ENCODE measurements around the gene MAPKBP1. TPM values are rescaled to one million over a fixed set of nuclear protein-coding genes. Genes with fewer than 3 reads are reported as not detected.

Gene MAPKBP1
- total RNA-seq, 2 donors from 2014 or later, result 16.0 to 17.7 TPM

DNA sequence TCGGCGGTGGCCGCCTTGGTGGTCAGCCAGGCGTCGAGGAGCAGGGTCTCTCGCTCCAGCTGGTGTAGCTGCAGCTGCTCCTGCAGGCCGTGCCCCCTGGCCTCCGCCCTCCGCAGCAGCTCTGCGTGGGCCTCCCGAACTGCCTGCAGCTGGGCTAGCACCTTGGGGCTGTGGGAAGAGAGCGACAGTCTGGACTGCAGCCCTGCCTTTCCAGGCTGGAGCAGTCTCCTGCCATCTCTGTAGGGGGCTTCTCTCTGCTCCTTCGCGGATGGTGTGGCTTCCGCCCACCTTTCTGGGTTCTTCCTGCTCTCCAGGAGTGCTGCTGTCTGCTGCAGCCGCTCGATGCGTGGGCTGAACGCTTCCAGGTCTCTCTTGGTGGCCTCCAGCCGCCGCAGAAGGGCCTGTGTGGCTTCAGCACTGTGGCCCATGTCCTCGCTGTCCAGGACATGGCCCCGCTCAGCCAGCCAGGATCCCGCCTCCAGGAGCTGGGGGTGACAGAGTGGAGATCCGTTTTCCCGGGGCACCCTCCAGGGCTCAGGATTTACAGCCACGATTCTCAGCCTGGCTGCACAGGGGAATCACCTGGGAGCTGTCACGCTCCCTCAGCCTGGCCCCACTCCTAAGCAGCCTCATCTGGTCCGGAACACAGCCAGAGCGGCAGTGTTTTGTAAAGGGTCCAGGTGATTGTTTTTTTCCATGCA lies 81.1 kb downstream of the MAPKBP1 start:
- no peak overlapping the region for H3K4me3 Mint-ChIP-seq
- no peaks in the 10 kb centered on the region for H3K4me1 Mint-ChIP-seq (ENCODE audit: low read depth)
- no peaks in the 10 kb centered on the region for H3K36me3 Mint-ChIP-seq (ENCODE audit: insufficient read depth in 2 of 2)
- H3K9me3 Mint-ChIP-seq, result no peaks in the 10 kb centered on the region
- no peak for DNase-seq
- no peak for ATAC-seq (replicated peaks in 1 of 2)
- no peak overlapping the region for H3K27ac Mint-ChIP-seq
- no peaks in the 10 kb centered on the region for H3K27me3 Mint-ChIP-seq (ENCODE audit: low read depth)

- H3K27ac Mint-ChIP-seq, result no peak overlapping the region
Measured at GRCh38 chr15:41856262-41856661, 82.0 kb downstream of the MAPKBP1 start.

GRCh38 chr15:41856716-41857115 lies 82.4 kb downstream of the MAPKBP1 start:
- Mint-ChIP-seq H3K4me3 (no peak overlapping the region), H3K27me3 (ENCODE audit: low read depth) (no peaks in the 10 kb centered on the region), H3K36me3 (ENCODE audit: insufficient read depth in 2 of 2) (no peaks in the 10 kb centered on the region), H3K9me3 (no peaks in the 10 kb centered on the region), H3K27ac (no peak overlapping the region), H3K4me1 (ENCODE audit: low read depth) (no peaks in the 10 kb centered on the region)
- DNase-seq (no peak), ATAC-seq (replicated peaks in 1 of 2) (no peak)

More at GRCh38 chr15:41856262-41856661, 82.0 kb downstream of the MAPKBP1 start:
- no peak overlapping the region for H3K4me3 Mint-ChIP-seq
- H3K36me3 Mint-ChIP-seq (ENCODE audit: insufficient read depth in 2 of 2), result no peaks in the 10 kb centered on the region
- DNase-seq, result no peak
- no peaks in the 10 kb centered on the region for H3K9me3 Mint-ChIP-seq
- no peak for ATAC-seq (replicated peaks in 1 of 2)
- H3K27me3 Mint-ChIP-seq (ENCODE audit: low read depth), result no peaks in the 10 kb centered on the region
- H3K4me1 Mint-ChIP-seq (ENCODE audit: low read depth), result no peaks in the 10 kb centered on the region

DNA sequence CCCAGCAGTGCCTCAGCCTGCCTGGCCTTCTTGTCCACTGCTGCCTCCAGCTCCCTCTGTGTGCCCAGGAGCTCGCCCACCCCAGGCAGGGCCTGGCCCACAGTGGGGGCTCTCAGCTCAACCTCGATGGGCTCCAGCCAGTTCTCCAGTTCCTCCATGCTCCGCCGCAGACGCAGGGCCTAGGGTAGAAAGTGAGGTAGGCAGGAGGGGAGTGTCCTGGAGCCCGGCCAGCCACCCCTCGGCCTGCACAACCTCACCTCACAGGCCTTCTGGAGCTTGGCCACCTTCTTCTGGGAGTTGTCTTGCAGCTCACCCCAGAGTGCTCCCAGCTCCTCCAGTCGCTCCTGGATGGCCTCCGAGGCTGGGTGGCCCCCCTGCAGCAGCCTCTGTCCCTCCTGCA lies 83.0 kb downstream of the MAPKBP1 start:
- H3K9me3 Mint-ChIP-seq, result no peaks in the 10 kb centered on the region
- ATAC-seq (replicated peaks in 1 of 2) (no peak), DNase-seq (no peak)
- H3K4me3 Mint-ChIP-seq, result no peak overlapping the region
- H3K36me3 Mint-ChIP-seq (ENCODE audit: insufficient read depth in 2 of 2), result no peaks in the 10 kb centered on the region
- H3K27me3 Mint-ChIP-seq (ENCODE audit: low read depth), result no peaks in the 10 kb centered on the region
- no peak overlapping the region for H3K27ac Mint-ChIP-seq
- H3K4me1 Mint-ChIP-seq (ENCODE audit: low read depth), result no peaks in the 10 kb centered on the region

- Mint-ChIP-seq H3K36me3 (ENCODE audit: insufficient read depth in 2 of 2) (no peaks in the 10 kb centered on the region), H3K27ac (no peak overlapping the region), H3K4me1 (ENCODE audit: low read depth) (no peaks in the 10 kb centered on the region), H3K4me3 (no peak overlapping the region), H3K9me3 (no peaks in the 10 kb centered on the region), H3K27me3 (ENCODE audit: low read depth) (no peaks in the 10 kb centered on the region)
- DNase-seq, result no peak
- no peak for ATAC-seq (replicated peaks in 1 of 2)
Measured at GRCh38 chr15:41858756-41859155, 84.5 kb downstream of the MAPKBP1 start.

GRCh38 chr15:41860049-41860828 lies 86.0 kb downstream of the MAPKBP1 start:
- H3K4me3 Mint-ChIP-seq, result no peak overlapping the region
- H3K27ac Mint-ChIP-seq, result no peak overlapping the region
- no peaks in the 10 kb centered on the region for H3K4me1 Mint-ChIP-seq (ENCODE audit: low read depth)
- no peaks in the 10 kb centered on the region for H3K36me3 Mint-ChIP-seq (ENCODE audit: insufficient read depth in 2 of 2)
- H3K27me3 Mint-ChIP-seq (ENCODE audit: low read depth), result no peaks in the 10 kb centered on the region
- ATAC-seq (replicated peaks in 1 of 2) (no peak), DNase-seq (no peak)
- H3K9me3 Mint-ChIP-seq, result no peaks in the 10 kb centered on the region

DNA sequence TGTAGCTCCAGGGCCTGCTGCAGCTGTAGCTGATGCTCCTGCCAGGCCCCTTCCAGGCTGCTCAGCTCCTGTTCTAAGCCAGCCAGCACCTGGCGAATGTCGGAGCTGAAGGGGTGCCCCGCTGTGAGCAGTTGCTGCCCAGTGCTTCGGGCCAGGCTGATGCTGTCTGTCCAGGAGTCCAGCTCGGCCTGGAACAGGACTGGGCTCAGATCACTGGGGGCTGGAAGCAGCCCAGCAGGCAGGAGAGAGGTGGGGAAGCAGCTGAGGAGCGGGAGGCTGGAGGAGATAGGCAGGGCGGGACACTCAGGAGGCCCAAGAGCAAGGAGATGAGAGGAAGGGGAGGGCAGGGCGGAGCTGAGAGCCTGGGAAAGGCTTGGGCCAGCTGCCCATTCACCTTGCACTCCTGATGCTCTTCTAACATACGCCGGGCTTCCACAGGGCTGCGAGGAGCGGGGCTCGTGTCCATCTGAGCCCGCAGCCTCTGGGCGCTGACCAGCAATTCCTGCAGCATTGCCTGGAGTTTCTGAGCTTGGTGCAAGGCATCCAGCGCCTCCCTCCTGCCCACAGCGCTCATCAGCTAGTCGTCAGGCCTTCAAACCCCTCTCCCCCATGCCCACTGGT lies 87.6 kb downstream of the MAPKBP1 start:
- Mint-ChIP-seq H3K27ac (no peak overlapping the region), H3K4me1 (ENCODE audit: low read depth) (no peaks in the 10 kb centered on the region), H3K4me3 (no peak overlapping the region), H3K36me3 (ENCODE audit: insufficient read depth in 2 of 2) (no peaks in the 10 kb centered on the region), H3K9me3 (no peaks in the 10 kb centered on the region), H3K27me3 (ENCODE audit: low read depth) (no peaks in the 10 kb centered on the region)
- DNase-seq (no peak), ATAC-seq (replicated peaks in 1 of 2) (no peak)

GRCh38 chr15:41862515-41863116 lies 88.3 kb downstream of the MAPKBP1 start:
- H3K27me3 Mint-ChIP-seq (ENCODE audit: low read depth), result no peaks in the 10 kb centered on the region
- H3K9me3 Mint-ChIP-seq, result no peaks in the 10 kb centered on the region
- DNase-seq (no peak), ATAC-seq (replicated peaks in 1 of 2) (no peak)
- no peaks in the 10 kb centered on the region for H3K4me1 Mint-ChIP-seq (ENCODE audit: low read depth)
- H3K36me3 Mint-ChIP-seq (ENCODE audit: insufficient read depth in 2 of 2), result no peaks in the 10 kb centered on the region
- H3K4me3 Mint-ChIP-seq, result no peak overlapping the region
- no peak overlapping the region for H3K27ac Mint-ChIP-seq

- Mint-ChIP-seq H3K27ac (no peak overlapping the region), H3K27me3 (ENCODE audit: low read depth) (no peaks in the 10 kb centered on the region), H3K36me3 (ENCODE audit: insufficient read depth in 2 of 2) (no peaks in the 10 kb centered on the region), H3K4me1 (ENCODE audit: low read depth) (peaks cover 3% of the 10 kb centered on the region), H3K4me3 (no peak overlapping the region), H3K9me3 (no peaks in the 10 kb centered on the region)
- no peak for ATAC-seq (replicated peaks in 1 of 2)
- no peak for DNase-seq
Measured at GRCh38 chr15:41865490-41866055, 91.3 kb downstream of the MAPKBP1 start.

DNA sequence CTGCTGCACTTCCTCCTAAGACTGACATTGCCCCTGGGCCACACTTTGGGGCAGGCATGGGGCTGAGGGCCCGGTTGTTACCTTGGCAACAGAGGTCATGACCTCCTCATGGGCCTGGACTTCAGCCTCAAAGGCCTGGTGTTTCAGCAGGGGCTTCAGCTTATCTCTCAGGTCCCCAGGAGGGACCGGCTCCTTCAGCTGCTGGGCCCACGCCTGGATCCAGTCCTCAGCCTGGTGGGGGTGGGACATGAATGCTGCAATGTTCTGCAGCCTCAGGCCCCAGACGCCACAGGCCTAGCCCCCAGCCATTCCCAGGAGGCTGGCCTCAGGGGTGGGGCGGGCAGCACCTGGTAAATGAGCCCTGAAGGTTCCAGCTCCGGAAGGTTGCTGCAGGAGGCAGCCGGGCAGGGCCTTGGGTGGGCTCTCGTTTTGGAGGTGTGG lies 92.0 kb downstream of the MAPKBP1 start:
- H3K4me1 Mint-ChIP-seq (ENCODE audit: low read depth), result peaks cover 10% of the 10 kb centered on the region
- no peaks in the 10 kb centered on the region for H3K9me3 Mint-ChIP-seq
- H3K4me3 Mint-ChIP-seq, result no peak overlapping the region

GRCh38 chr15:41866872-41867579 lies 92.7 kb downstream of the MAPKBP1 start:
- H3K36me3 Mint-ChIP-seq (ENCODE audit: insufficient read depth in 2 of 2), result no peaks in the 10 kb centered on the region
- no peak overlapping the region for H3K27ac Mint-ChIP-seq
- H3K27me3 Mint-ChIP-seq (ENCODE audit: low read depth), result no peaks in the 10 kb centered on the region
- H3K4me1 Mint-ChIP-seq (ENCODE audit: low read depth), result peaks cover 11% of the 10 kb centered on the region
- no peak for DNase-seq
- no peak overlapping the region for H3K4me3 Mint-ChIP-seq
- no peaks in the 10 kb centered on the region for H3K9me3 Mint-ChIP-seq
- ATAC-seq (replicated peaks in 1 of 2), result no peak

More for the DNA sequence above, 92.0 kb downstream of the MAPKBP1 start:
- no peak for DNase-seq
- no peak for ATAC-seq (replicated peaks in 1 of 2)
- H3K27me3 Mint-ChIP-seq (ENCODE audit: low read depth), result no peaks in the 10 kb centered on the region
- no peaks in the 10 kb centered on the region for H3K36me3 Mint-ChIP-seq (ENCODE audit: insufficient read depth in 2 of 2)
- no peak overlapping the region for H3K27ac Mint-ChIP-seq

DNA sequence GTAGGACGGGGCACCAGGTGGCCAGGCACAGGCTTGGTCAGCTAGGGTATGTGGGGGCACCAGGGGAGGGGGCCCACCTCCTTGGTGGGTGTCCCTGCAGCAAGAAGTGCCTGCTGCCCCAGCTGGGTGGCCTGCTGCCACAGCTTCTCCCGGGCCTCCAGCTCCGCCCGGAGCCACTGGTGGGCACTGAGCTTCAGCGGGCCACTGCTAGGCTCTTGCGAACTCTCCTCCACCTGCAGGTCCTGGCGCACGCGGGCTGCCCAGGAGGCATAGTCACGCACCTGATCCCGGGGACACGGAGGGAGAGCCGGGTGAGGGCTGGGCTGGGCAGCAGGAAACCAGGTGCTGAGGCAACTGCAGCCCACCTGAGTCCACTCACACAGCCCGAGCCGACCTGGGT lies 94.0 kb downstream of the MAPKBP1 start:
- Mint-ChIP-seq H3K27me3 (ENCODE audit: low read depth) (no peaks in the 10 kb centered on the region), H3K4me1 (ENCODE audit: low read depth) (peaks cover 11% of the 10 kb centered on the region), H3K36me3 (ENCODE audit: insufficient read depth in 2 of 2) (no peaks in the 10 kb centered on the region), H3K27ac (no peak overlapping the region), H3K4me3 (no peak overlapping the region), H3K9me3 (no peaks in the 10 kb centered on the region)
- DNase-seq (no peak), ATAC-seq (replicated peaks in 1 of 2) (no peak)

Data from activated T-cell treated with anti-CD3 and anti-CD28 coated beads, Interleukin-2, amount 50 U/mL, for 72 hours (primary cell).